WERI-Rb-1 (cell line): ENCODE results near the gene PGM1.

ENCODE experiments used
- DNase-seq: peaks from one replicate; pipeline ENCODE4 v3.0.0-alpha.2; 2020
- H3K27ac ChIP-seq: fragments of 250-450 bp; sonication (Bioruptor Pico); 2 replicates; pipeline ENCODE4 v1.5.1; 2020; ENCODE audit warnings: mild to moderate bottlenecking, moderate library complexity
- H3K27me3 ChIP-seq: fragments of 250-450 bp; sonication (Bioruptor Pico); 2 replicates; pipeline ENCODE4 v1.5.1; 2021; ENCODE audit warnings: mild to moderate bottlenecking, low read depth, moderate library complexity; ENCODE audit not compliant: insufficient read depth, severe bottlenecking
- H3K36me3 ChIP-seq: fragments of 250-450 bp; sonication (Bioruptor Pico); 2 replicates; pipeline ENCODE4 v1.5.1; 2020; ENCODE audit warnings: mild to moderate bottlenecking, moderate library complexity
- H3K4me3 ChIP-seq: 2 replicates; pipeline ENCODE4 v1.5.1; 2011; ENCODE audit warnings: low read depth, mild to moderate bottlenecking, control low read depth, low read length
- H3K9me3 ChIP-seq: fragments of 250-450 bp; sonication (Bioruptor Pico); 2 replicates; pipeline ENCODE4 v1.5.1; 2021; ENCODE audit warnings: mild to moderate bottlenecking, moderate library complexity; ENCODE audit not compliant: severe bottlenecking
- TF ChIP-seq, protein P1 (sequence below): IDR thresholded peaks from 2 replicates; pipeline ENCODE4 v1.5.1; 2011; ENCODE audit warnings: low read depth, mild to moderate bottlenecking, control low read depth, inconsistent platforms, low read length

PGM1 gene

DNA sequence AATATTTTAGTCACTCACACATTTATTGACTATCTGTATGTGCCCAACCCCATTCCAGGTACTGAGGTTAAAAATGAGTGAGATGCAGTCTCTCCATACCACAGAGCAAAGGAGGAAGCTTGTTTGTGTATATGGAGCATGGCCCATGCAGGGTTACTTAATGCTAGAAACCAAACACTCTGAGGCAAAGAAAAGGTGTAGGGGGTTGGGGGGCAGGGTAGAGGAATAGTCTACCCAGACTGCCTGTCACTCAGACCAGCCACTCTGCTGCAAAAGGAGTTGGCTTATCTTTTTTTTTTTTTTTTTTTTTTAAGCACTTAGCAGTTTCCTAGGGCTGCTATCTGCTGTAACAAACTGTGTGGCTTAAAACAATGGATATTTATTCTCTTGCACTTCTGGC lies 19.8 kb downstream of the PGM1 start:
- Histone ChIP-seq H3K27ac (no peak overlapping the region), H3K27me3 (no peaks in the 10 kb centered on the region), H3K9me3 (no peaks in the 10 kb centered on the region), H3K36me3 (no peaks in the 10 kb centered on the region), H3K4me3 (no peak overlapping the region)
- DNase-seq = no peak
- TF ChIP-seq, protein P1, sequence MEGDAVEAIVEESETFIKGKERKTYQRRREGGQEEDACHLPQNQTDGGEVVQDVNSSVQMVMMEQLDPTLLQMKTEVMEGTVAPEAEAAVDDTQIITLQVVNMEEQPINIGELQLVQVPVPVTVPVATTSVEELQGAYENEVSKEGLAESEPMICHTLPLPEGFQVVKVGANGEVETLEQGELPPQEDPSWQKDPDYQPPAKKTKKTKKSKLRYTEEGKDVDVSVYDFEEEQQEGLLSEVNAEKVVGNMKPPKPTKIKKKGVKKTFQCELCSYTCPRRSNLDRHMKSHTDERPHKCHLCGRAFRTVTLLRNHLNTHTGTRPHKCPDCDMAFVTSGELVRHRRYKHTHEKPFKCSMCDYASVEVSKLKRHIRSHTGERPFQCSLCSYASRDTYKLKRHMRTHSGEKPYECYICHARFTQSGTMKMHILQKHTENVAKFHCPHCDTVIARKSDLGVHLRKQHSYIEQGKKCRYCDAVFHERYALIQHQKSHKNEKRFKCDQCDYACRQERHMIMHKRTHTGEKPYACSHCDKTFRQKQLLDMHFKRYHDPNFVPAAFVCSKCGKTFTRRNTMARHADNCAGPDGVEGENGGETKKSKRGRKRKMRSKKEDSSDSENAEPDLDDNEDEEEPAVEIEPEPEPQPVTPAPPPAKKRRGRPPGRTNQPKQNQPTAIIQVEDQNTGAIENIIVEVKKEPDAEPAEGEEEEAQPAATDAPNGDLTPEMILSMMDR = no peak

DNA sequence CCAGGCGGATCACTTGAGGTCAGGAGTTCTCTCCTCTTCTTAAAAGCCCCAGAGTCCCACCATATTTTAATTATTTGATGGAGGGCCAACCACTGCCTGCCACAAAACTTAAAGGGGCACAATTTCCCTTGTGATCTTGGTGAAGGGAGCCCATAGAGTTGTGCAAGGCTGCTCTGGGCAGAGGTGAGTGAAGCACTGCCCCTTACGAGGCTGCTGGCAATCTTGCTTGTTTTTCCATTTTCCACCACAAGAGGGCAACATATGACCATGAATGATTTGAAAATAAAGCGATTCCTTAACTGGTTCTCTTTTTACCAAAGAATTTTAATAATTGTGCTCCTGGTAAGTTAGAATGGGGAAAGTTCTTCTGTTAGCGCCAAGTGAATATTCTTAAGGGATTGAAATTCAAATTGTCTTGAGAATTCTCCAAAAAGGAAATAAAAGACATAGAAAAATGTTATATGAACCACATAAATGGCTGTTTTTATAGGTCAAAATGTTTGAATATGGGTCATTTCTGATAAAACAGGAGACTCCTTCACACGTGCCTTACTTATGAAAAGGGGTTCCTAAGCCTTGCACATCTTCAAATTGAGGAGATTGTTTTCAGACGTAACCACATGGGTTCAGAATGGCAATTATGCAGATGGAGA lies 22.7 kb downstream of the PGM1 start:
- TF ChIP-seq, protein P1 = peak; percentile 47; the same call in 1 of the 2 replicates
- peak; percentile 64 for DNase-seq
- H3K36me3 ChIP-seq = no peaks in the 10 kb centered on the region
- H3K27ac ChIP-seq = peak overlapping the region; percentile 82
- H3K9me3 ChIP-seq = no peaks in the 10 kb centered on the region
- no peaks in the 10 kb centered on the region for H3K27me3 ChIP-seq
- peak overlapping the region; percentile 13; the same call in 1 of the 2 replicates for H3K4me3 ChIP-seq

DNA sequence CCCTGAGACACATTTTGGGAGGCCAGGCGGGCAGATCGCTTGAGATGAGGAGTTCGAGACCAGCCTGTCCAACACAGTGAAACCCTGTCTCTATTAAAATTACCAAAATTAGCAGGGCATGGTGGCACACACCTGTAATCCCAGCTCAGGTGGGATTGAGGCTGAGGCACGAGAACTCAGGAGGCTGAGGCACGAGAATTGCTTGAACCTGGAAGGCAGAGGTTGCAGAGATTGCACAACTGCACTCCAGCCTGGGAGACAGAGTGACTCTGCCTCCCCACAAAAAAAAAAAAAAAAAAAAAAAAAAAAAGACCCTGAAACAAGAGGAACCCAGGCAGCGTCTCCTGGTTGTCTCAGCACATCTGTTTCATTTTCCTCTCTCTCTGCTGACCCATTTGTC lies 24.2 kb downstream of the PGM1 start:
- no peak overlapping the region for H3K4me3 ChIP-seq
- no peaks in the 10 kb centered on the region for H3K9me3 ChIP-seq
- TF ChIP-seq, protein P1 = no peak
- H3K36me3 ChIP-seq = no peaks in the 10 kb centered on the region
- no peaks in the 10 kb centered on the region for H3K27me3 ChIP-seq
- H3K27ac ChIP-seq = peak overlapping the region; percentile 82
- no peak for DNase-seq

DNA sequence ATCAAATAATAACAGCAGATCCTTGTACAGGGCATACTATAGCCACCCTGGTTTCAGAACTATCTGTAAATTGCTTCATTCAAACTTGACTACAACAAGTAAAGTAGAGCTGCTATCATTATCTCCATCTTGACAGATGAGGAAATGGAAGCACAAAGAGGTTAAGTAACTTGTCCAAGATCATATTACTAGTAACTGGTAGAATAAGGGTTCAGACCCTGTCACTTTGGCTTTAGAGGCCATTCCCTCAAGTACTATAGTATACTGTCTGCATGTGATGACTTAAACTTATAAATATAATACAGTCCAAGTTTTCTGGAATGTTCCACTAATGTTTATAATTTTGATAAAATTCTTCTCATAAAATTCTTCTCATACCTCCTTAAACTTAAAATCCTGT lies 24.8 kb downstream of the PGM1 start:
- Histone ChIP-seq H3K27ac (no peak overlapping the region), H3K9me3 (no peaks in the 10 kb centered on the region), H3K36me3 (no peaks in the 10 kb centered on the region), H3K27me3 (no peaks in the 10 kb centered on the region), H3K4me3 (no peak overlapping the region)
- TF ChIP-seq, protein P1 = no peak
- no peak for DNase-seq

DNA sequence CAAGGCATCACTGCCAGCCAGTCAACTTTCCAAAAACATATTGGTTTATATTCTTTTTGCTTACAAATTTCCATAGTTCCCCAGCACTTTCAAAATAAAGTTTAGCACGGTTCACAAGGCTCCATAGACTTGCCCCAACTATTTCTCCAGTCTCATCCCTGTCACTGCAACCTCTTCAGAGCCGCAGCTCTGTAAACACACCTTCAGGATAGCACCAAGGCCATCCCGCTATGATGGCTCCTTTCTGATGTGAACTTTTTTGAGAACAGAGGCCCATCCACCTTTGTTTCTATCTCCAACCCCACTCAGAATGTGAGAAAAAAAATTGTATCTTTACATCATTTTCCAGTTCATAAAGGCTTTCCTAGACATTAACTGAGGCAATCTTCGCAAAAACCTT lies 26.3 kb downstream of the PGM1 start:
- DNase-seq = no peak
- no peak overlapping the region for H3K4me3 ChIP-seq
- no peaks in the 10 kb centered on the region for H3K9me3 ChIP-seq
- H3K27ac ChIP-seq = no peak overlapping the region
- no peaks in the 10 kb centered on the region for H3K27me3 ChIP-seq
- H3K36me3 ChIP-seq = no peaks in the 10 kb centered on the region
- TF ChIP-seq, protein P1 = no peak

DNA sequence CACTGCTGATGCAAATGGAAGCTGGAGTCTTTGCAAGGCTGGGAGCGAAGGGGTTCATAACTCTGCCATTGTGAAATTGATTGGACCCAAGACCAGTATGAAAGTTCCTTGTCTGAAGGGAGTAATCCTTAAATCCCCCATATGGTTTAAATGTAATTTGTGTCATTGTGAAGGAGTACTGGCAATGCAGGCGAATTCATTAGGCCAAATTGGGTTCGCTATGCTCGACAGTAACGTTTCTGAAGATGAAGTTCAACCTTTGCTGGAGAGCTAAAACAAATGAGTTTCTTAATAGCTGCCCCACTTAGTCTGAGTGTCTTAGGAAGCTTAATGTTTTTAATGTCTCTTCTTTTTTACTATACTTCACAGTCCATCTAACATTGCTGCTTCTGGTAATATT lies 27.5 kb downstream of the PGM1 start:
- TF ChIP-seq, protein P1 = no peak

More for the DNA sequence above, 27.5 kb downstream of the PGM1 start:
- Histone ChIP-seq H3K36me3 (no peaks in the 10 kb centered on the region), H3K27me3 (no peaks in the 10 kb centered on the region), H3K27ac (peak overlapping the region; percentile 75), H3K4me3 (no peak overlapping the region), H3K9me3 (no peaks in the 10 kb centered on the region)
- peak; percentile 63 for DNase-seq
